Measurements from ENCODE around the gene RAB27A.
"Not testable (repeated sequence)": the region's sequence is repeated elsewhere in the genome, so short reads cannot be mapped to it uniquely, and the experiment has no call there.

Gene RAB27A

GRCh38 chr15:55281517-55282228, 7.9 kb downstream of the RAB27A start:
- H3K9me2 ChIP-seq (replicated peaks; ENCODE audit: control insufficient read depth, low read length) = no peaks in the 10 kb centered on the region
- H3K27me3 ChIP-seq (ENCODE audit: control insufficient read depth, low read length) = no peaks in the 10 kb centered on the region
- no peaks in the 10 kb centered on the region for H3K9me3 ChIP-seq (ENCODE audit: control insufficient read depth, insufficient read depth, low read length)
- H4K20me1 ChIP-seq (ENCODE audit: control insufficient read depth, insufficient read depth, low read depth, low read length) = no peaks in the 10 kb centered on the region
- H3K27ac ChIP-seq (ENCODE audit: low read depth, low read length) = no peak overlapping the region
- no peak overlapping the region for H3K4me2 ChIP-seq (ENCODE audit: low read length)
- H3K4me1 ChIP-seq (ENCODE audit: control insufficient read depth, low read length) = peaks cover 22% of the 10 kb centered on the region
- H3F3A ChIP-seq (ENCODE audit: control insufficient read depth, insufficient read depth) = no peaks in the 10 kb centered on the region
- H3K79me2 ChIP-seq (ENCODE audit: control insufficient read depth, low read length) = no peaks in the 10 kb centered on the region
- TF ChIP-seq CTCF (IDR thresholded peaks at IDR 0.05; ENCODE audit: low read depth, low read length, poor library complexity, severe bottlenecking) = no peak
- TF ChIP-seq EZH2phosphoT487 (IDR thresholded peaks at IDR 0.05; ENCODE audit: borderline replicate concordance, low read length) = no peak
- no peak overlapping the region for H3K4me3 ChIP-seq (ENCODE audit: low read length)
- H3K36me3 ChIP-seq (ENCODE audit: control insufficient read depth, low read length) = no peaks in the 10 kb centered on the region

- H3K36me3 ChIP-seq (ENCODE audit: control insufficient read depth, low read length); H3K79me2 ChIP-seq (ENCODE audit: control insufficient read depth, low read length); H3K4me3 ChIP-seq (ENCODE audit: low read length); H3F3A ChIP-seq (ENCODE audit: control insufficient read depth, insufficient read depth); H3K9me3 ChIP-seq (ENCODE audit: control insufficient read depth, insufficient read depth, low read length); H3K9me2 ChIP-seq (replicated peaks; ENCODE audit: control insufficient read depth, low read length); H3K27me3 ChIP-seq (ENCODE audit: control insufficient read depth, low read length); H3K27ac ChIP-seq (ENCODE audit: low read depth, low read length); H4K20me1 ChIP-seq (ENCODE audit: control insufficient read depth, insufficient read depth, low read depth, low read length); H3K4me2 ChIP-seq (ENCODE audit: low read length): not testable (repeated sequence)
- peaks cover 22% of the 10 kb centered on the region for H3K4me1 ChIP-seq (ENCODE audit: control insufficient read depth, low read length)
Measured at GRCh38 chr15:55280589-55280988, 9.0 kb downstream of the RAB27A start.

- Histone ChIP-seq H3K4me2 (ENCODE audit: low read length) (no peak overlapping the region), H3F3A (ENCODE audit: control insufficient read depth, insufficient read depth) (no peaks in the 10 kb centered on the region), H3K4me1 (ENCODE audit: control insufficient read depth, low read length) (peaks cover 19% of the 10 kb centered on the region), H3K36me3 (ENCODE audit: control insufficient read depth, low read length) (no peaks in the 10 kb centered on the region), H3K79me2 (ENCODE audit: control insufficient read depth, low read length) (no peaks in the 10 kb centered on the region), H3K27ac (ENCODE audit: low read depth, low read length) (no peak overlapping the region), H3K4me3 (ENCODE audit: low read length) (no peak overlapping the region), H3K9me2 (replicated peaks; ENCODE audit: control insufficient read depth, low read length) (no peaks in the 10 kb centered on the region), H3K27me3 (ENCODE audit: control insufficient read depth, low read length) (no peaks in the 10 kb centered on the region), H4K20me1 (ENCODE audit: control insufficient read depth, insufficient read depth, low read depth, low read length) (no peaks in the 10 kb centered on the region), H3K9me3 (ENCODE audit: control insufficient read depth, insufficient read depth, low read length) (no peaks in the 10 kb centered on the region)
- TF ChIP-seq CTCF (IDR thresholded peaks at IDR 0.05; ENCODE audit: low read depth, low read length, poor library complexity, severe bottlenecking) (no peak), EZH2phosphoT487 (IDR thresholded peaks at IDR 0.05; ENCODE audit: borderline replicate concordance, low read length) (no peak)
Measured at GRCh38 chr15:55279746-55280351, 9.8 kb downstream of the RAB27A start.

- H3F3A ChIP-seq (ENCODE audit: control insufficient read depth, insufficient read depth) = no peaks in the 10 kb centered on the region
- H3K36me3 ChIP-seq (ENCODE audit: control insufficient read depth, low read length) = no peaks in the 10 kb centered on the region
Measured at GRCh38 chr15:55279100-55279745, 10.4 kb downstream of the RAB27A start.

More at GRCh38 chr15:55279100-55279745, 10.4 kb downstream of the RAB27A start:
- Histone ChIP-seq H3K4me3 (ENCODE audit: low read length) (no peak overlapping the region), H3K4me1 (ENCODE audit: control insufficient read depth, low read length) (peaks cover 19% of the 10 kb centered on the region), H3K4me2 (ENCODE audit: low read length) (no peak overlapping the region), H3K9me3 (ENCODE audit: control insufficient read depth, insufficient read depth, low read length) (no peaks in the 10 kb centered on the region), H3K9me2 (replicated peaks; ENCODE audit: control insufficient read depth, low read length) (no peaks in the 10 kb centered on the region), H3K27ac (ENCODE audit: low read depth, low read length) (no peak overlapping the region), H3K27me3 (ENCODE audit: control insufficient read depth, low read length) (no peaks in the 10 kb centered on the region), H3K79me2 (ENCODE audit: control insufficient read depth, low read length) (no peaks in the 10 kb centered on the region), H4K20me1 (ENCODE audit: control insufficient read depth, insufficient read depth, low read depth, low read length) (no peaks in the 10 kb centered on the region)
- TF ChIP-seq EZH2phosphoT487 (IDR thresholded peaks at IDR 0.05; ENCODE audit: borderline replicate concordance, low read length) (no peak), CTCF (IDR thresholded peaks at IDR 0.05; ENCODE audit: low read depth, low read length, poor library complexity, severe bottlenecking) (no peak)
